Stimulated activated CD4-positive, alpha-beta T cell treated with anti-CD3 and anti-CD28 coated beads, Interleukin-15, amount 100 ng/mL, for 48 hours (primary cell): ENCODE data around the gene ADAMTS9.

Experiments used
- DNase-seq, 2 donors: peaks; one replicate each; pipeline ENCODE4 v3.0.0-alpha.2; 2020; ENCODE audit warnings: low read depth in 2 of 2

Gene ADAMTS9

GRCh38 chr3:64686446-64686908 is 1.3 kb downstream of the ADAMTS9 start:
- DNase-seq, result no peak

- DNase-seq, result no peak
These were observed 1.9 kb downstream of the ADAMTS9 start for GRCh38 chr3:64685800-64686445.

GRCh38 chr3:64685331-64685799 is 2.4 kb downstream of the ADAMTS9 start:
- no peak for DNase-seq

- DNase-seq, result no peak
These were observed 3.0 kb downstream of the ADAMTS9 start for GRCh38 chr3:64684715-64685261.

GRCh38 chr3:64681827-64682226 is 6.0 kb downstream of the ADAMTS9 start:
- DNase-seq, result no peak

GRCh38 chr3:64681015-64681414 is 6.8 kb downstream of the ADAMTS9 start:
- DNase-seq, result no peak

- no peak for DNase-seq
These were observed 7.5 kb downstream of the ADAMTS9 start for GRCh38 chr3:64680334-64680733.

GRCh38 chr3:64677961-64678716 is 9.7 kb downstream of the ADAMTS9 start:
- DNase-seq, result no peak

GRCh38 chr3:64676831-64677230 is 11.0 kb downstream of the ADAMTS9 start:
- no peak for DNase-seq

- no peak for DNase-seq
These were observed 12.0 kb downstream of the ADAMTS9 start for GRCh38 chr3:64675687-64676247.

- DNase-seq, result no peak
These were observed 13.2 kb downstream of the ADAMTS9 start for GRCh38 chr3:64674591-64675076.

- DNase-seq, result no peak
These were observed 14.6 kb downstream of the ADAMTS9 start for GRCh38 chr3:64673159-64673715.

GRCh38 chr3:64668582-64669510 is 19.0 kb downstream of the ADAMTS9 start:
- DNase-seq, result no peak

- no peak for DNase-seq
These were observed 19.8 kb downstream of the ADAMTS9 start for GRCh38 chr3:64667887-64668581.

- DNase-seq, result no peak
These were observed 20.7 kb downstream of the ADAMTS9 start for GRCh38 chr3:64667138-64667537.

GRCh38 chr3:64666171-64666588 is 21.6 kb downstream of the ADAMTS9 start:
- no peak for DNase-seq

- no peak for DNase-seq
These were observed 23.4 kb downstream of the ADAMTS9 start for GRCh38 chr3:64664397-64664796.

- DNase-seq, result no peak
These were observed 28.2 kb downstream of the ADAMTS9 start for GRCh38 chr3:64659617-64659978.

- no peak for DNase-seq
These were observed 29.8 kb downstream of the ADAMTS9 start for GRCh38 chr3:64658001-64658400.

- DNase-seq, result no peak
These were observed 31.3 kb downstream of the ADAMTS9 start for GRCh38 chr3:64656544-64656943.
